Lower lobe of right lung (tissue), 2 donors: Measurements from ENCODE around the gene SCP2. TPM values are rescaled to one million over a fixed set of nuclear protein-coding genes. Genes with fewer than 3 reads are reported as not detected.

Source experiments
- ATAC-seq, 2 donors: fragments of 200-7000 bp; cut with Tn5 transposase; one replicate each; pipeline ENCODE4 v1.9.1; 2020 to 2022; ENCODE audit warnings: mild to moderate bottlenecking in 2 of 2, moderate library complexity in 2 of 2
- DNase-seq: peaks from one replicate; pipeline ENCODE4 v3.0.0-alpha.2; 2020
- H3K27ac ChIP-seq: fragments of 200-600 bp; one replicate; pipeline ENCODE4 v1.8.0; 2022
- H3K27me3 ChIP-seq: fragments of 200-600 bp; one replicate; pipeline ENCODE4 v1.8.0; 2022; ENCODE audit warnings: low read depth
- H3K36me3 ChIP-seq: fragments of 200-600 bp; one replicate; pipeline ENCODE4 v1.8.0; 2022; ENCODE audit warnings: mild to moderate bottlenecking
- H3K4me1 ChIP-seq: fragments of 200-600 bp; one replicate; pipeline ENCODE4 v1.8.0; 2022
- H3K4me3 ChIP-seq: fragments of 200-600 bp; one replicate; pipeline ENCODE4 v1.8.0; 2022; ENCODE audit warnings: mild to moderate bottlenecking
- H3K9me3 ChIP-seq: fragments of 200-600 bp; one replicate; pipeline ENCODE4 v1.8.0; 2022
- CTCF ChIP-seq: fragments of 200-600 bp; IDR thresholded peaks from one replicate; pipeline ENCODE4 v1.8.0; 2022; ENCODE audit warnings: antibody characterized with exemption, mild to moderate bottlenecking
- intact Hi-C: fragments of 100-400 bp; cut with DNase I; formaldehyde crosslinking; loops from one replicate; pipeline ENCODE4 v1.11.0; 2022
- total RNA-seq: library from RNA; stranded (reverse); fragmentation: NEBNext Ultra II Directional; extraction: Animal tissue kit (Norgen Biotek cat#: 25700); gene quantifications from one replicate; pipeline ENCODE4 v1.2.1, GENCODE V29; 2021
- donor health status: DM: no; HTN: yes; CAD: no; lungs with severe emphysema.

Gene SCP2
- total RNA-seq, 1 donor from 2014 or later: 148 TPM

- TF ChIP-seq CTCF: no peak
- intact Hi-C loops: no loop called here
- no peak for DNase-seq
- no peaks in the 10 kb centered on the region for H3K36me3 ChIP-seq
- ATAC-seq: no peak
- no peak overlapping the region for H3K27ac ChIP-seq
- no peaks in the 10 kb centered on the region for H3K27me3 ChIP-seq
- no peak overlapping the region for H3K4me3 ChIP-seq
- no peaks in the 10 kb centered on the region for H3K9me3 ChIP-seq
- H3K4me1 ChIP-seq: peaks cover 24% of the 10 kb centered on the region
Measured at GRCh38 chr1:53016705-53017104, 89.6 kb downstream of the SCP2 start.

- H3K4me1 ChIP-seq: peaks cover 30% of the 10 kb centered on the region
- no peak for TF ChIP-seq CTCF
- H3K27me3 ChIP-seq: no peaks in the 10 kb centered on the region
- ATAC-seq: no peak
- intact Hi-C loops: no loop called here
- H3K36me3 ChIP-seq: no peaks in the 10 kb centered on the region
- no peak for DNase-seq
- no peak overlapping the region for H3K27ac ChIP-seq
- no peak overlapping the region for H3K4me3 ChIP-seq
- H3K9me3 ChIP-seq: no peaks in the 10 kb centered on the region
Measured at GRCh38 chr1:53020588-53020987, 93.5 kb downstream of the SCP2 start.

- DNase-seq (no peak), ATAC-seq (no peak)
- Histone ChIP-seq H3K4me3 (no peak overlapping the region), H3K36me3 (no peaks in the 10 kb centered on the region), H3K27ac (no peak overlapping the region), H3K27me3 (no peaks in the 10 kb centered on the region), H3K9me3 (no peaks in the 10 kb centered on the region), H3K4me1 (peaks cover 26% of the 10 kb centered on the region)
- no peak for TF ChIP-seq CTCF
- intact Hi-C loops: no loop called here
Measured at GRCh38 chr1:53022179-53022578, 95.1 kb downstream of the SCP2 start.

GRCh38 chr1:53023546-53023945 lies 96.5 kb downstream of the SCP2 start:
- Histone ChIP-seq H3K27me3 (no peaks in the 10 kb centered on the region), H3K4me3 (no peak overlapping the region), H3K27ac (no peak overlapping the region), H3K4me1 (peaks cover 26% of the 10 kb centered on the region), H3K9me3 (no peaks in the 10 kb centered on the region), H3K36me3 (peaks cover under 1% of the 10 kb centered on the region)
- intact Hi-C loops: no loop called here
- no peak for ATAC-seq
- TF ChIP-seq CTCF: no peak
- DNase-seq: no peak

GRCh38 chr1:53024117-53024516 lies 97.0 kb downstream of the SCP2 start:
- Histone ChIP-seq H3K27me3 (no peaks in the 10 kb centered on the region), H3K9me3 (no peaks in the 10 kb centered on the region), H3K4me3 (no peak overlapping the region), H3K4me1 (peaks cover 26% of the 10 kb centered on the region), H3K36me3 (peaks cover 6% of the 10 kb centered on the region), H3K27ac (no peak overlapping the region)
- no peak for TF ChIP-seq CTCF
- ATAC-seq (no peak), DNase-seq (no peak)
- intact Hi-C loops: no loop called here
